GM23338 (cell line): Measurements from ENCODE around the gene OVCH1. TPM values are rescaled to one million over a fixed set of nuclear protein-coding genes. Genes with fewer than 3 reads are reported as not detected.

Source experiments
- ATAC-seq: fragments of 200-7000 bp; cut with Tn5 transposase; 3 replicates; pipeline ENCODE4 v1.9.1; 2020
- DNase-seq: peaks from one replicate; pipeline ENCODE4 v3.0.0-alpha.2; 2015; ENCODE audit warnings: low spot score
- H2AFZ ChIP-seq: fragments of 200-600 bp; sonication (generic); 2 replicates; pipeline ENCODE4 v1.8.0; 2016; ENCODE audit warnings: antibody characterized with exemption, mild to moderate bottlenecking, moderate library complexity
- H3F3A ChIP-seq: fragments of 200-600 bp; sonication (generic); replicated peaks from 2 replicates; pipeline ENCODE4 v1.8.0; 2017; ENCODE audit warnings: antibody characterized with exemption, mixed run types, low read depth
- H3K27ac ChIP-seq: fragments of 200-600 bp; sonication (generic); 2 replicates; pipeline ENCODE4 v1.6.1; 2016; ENCODE audit warnings: low read depth
- H3K27me3 ChIP-seq: fragments of 200-600 bp; sonication (generic); 2 replicates; pipeline ENCODE4 v1.8.0; 2016; ENCODE audit warnings: mild to moderate bottlenecking, mixed run types, moderate library complexity; ENCODE audit not compliant: insufficient read depth
- H3K36me3 ChIP-seq: fragments of 200-600 bp; sonication (generic); 2 replicates; pipeline ENCODE4 v1.8.0; 2016; ENCODE audit warnings: mild to moderate bottlenecking; ENCODE audit not compliant: insufficient read depth
- H3K4me1 ChIP-seq: fragments of 200-600 bp; sonication (generic); 2 replicates; pipeline ENCODE4 v1.8.0; 2016; ENCODE audit warnings: mild to moderate bottlenecking, moderate library complexity; ENCODE audit not compliant: insufficient read depth
- H3K4me2 ChIP-seq: fragments of 200-600 bp; sonication (generic); 2 replicates; pipeline ENCODE4 v1.7.1; 2017; ENCODE audit warnings: mixed run types
- H3K4me3 ChIP-seq: fragments of 200-600 bp; sonication (generic); 2 replicates; pipeline ENCODE4 v1.6.1; 2016; ENCODE audit warnings: mixed run types
- H3K79me2 ChIP-seq: fragments of 200-600 bp; sonication (generic); replicated peaks from 2 replicates; pipeline ENCODE4 v1.8.0; 2017; ENCODE audit warnings: mild to moderate bottlenecking; ENCODE audit not compliant: insufficient read depth
- H3K9me2 ChIP-seq: fragments of 200-600 bp; sonication (generic); 2 replicates; pipeline ENCODE4 v1.8.0; 2017; ENCODE audit not compliant: insufficient read depth
- H4K20me1 ChIP-seq: fragments of 200-600 bp; sonication (generic); replicated peaks from 2 replicates; pipeline ENCODE4 v1.8.0; 2017; ENCODE audit warnings: mild to moderate bottlenecking; ENCODE audit not compliant: insufficient read depth
- H3K27ac Mint-ChIP-seq: 2 replicates; pipeline ENCODE4 v1.8.0; 2020; ENCODE audit warnings: inconsistent platforms, mild to moderate bottlenecking, moderate library complexity, mixed read lengths
- H3K27me3 Mint-ChIP-seq: 3 replicates; pipeline ENCODE4 v1.8.0; 2022; ENCODE audit warnings: low read depth, mild to moderate bottlenecking, moderate library complexity, mixed read lengths, inconsistent platforms; ENCODE audit not compliant: insufficient read depth, poor library complexity
- H3K36me3 Mint-ChIP-seq: 3 replicates; pipeline ENCODE4 v1.8.0; 2021; ENCODE audit warnings: low read depth, mild to moderate bottlenecking, inconsistent platforms, moderate library complexity, mixed read lengths
- H3K4me1 Mint-ChIP-seq: 3 replicates; pipeline ENCODE4 v1.8.0; 2020; ENCODE audit warnings: mild to moderate bottlenecking, inconsistent platforms, mixed read lengths
- H3K4me3 Mint-ChIP-seq: 3 replicates; pipeline ENCODE4 v1.8.0; 2021; ENCODE audit warnings: moderate library complexity, mild to moderate bottlenecking, inconsistent platforms, mixed read lengths
- H3K9me3 Mint-ChIP-seq: 3 replicates; pipeline ENCODE4 v1.8.0; 2020; ENCODE audit warnings: moderate library complexity, mild to moderate bottlenecking, inconsistent platforms, mixed read lengths
- EZH2phosphoT487 ChIP-seq: fragments of 200-600 bp; sonication (generic); IDR thresholded peaks from one replicate; pipeline ENCODE4 v1.8.1; 2018; ENCODE audit warnings: antibody characterized with exemption; ENCODE audit not compliant: unreplicated experiment
- JUNB ChIP-seq: IDR thresholded peaks from one replicate; pipeline ENCODE4 v1.6.1; 2016; ENCODE audit warnings: antibody characterized with exemption; ENCODE audit not compliant: unreplicated experiment
- NANOG ChIP-seq: IDR thresholded peaks from 2 replicates; pipeline ENCODE4 v1.6.1; 2016; ENCODE audit warnings: antibody characterized with exemption, borderline replicate concordance
- POLR2AphosphoS5 ChIP-seq: IDR thresholded peaks from 2 replicates; pipeline ENCODE4 v1.6.1; 2016; ENCODE audit warnings: antibody characterized with exemption, low read depth
- STAT1 ChIP-seq: IDR thresholded peaks from one replicate; pipeline ENCODE4 v1.6.1; 2016; ENCODE audit warnings: antibody characterized with exemption; ENCODE audit not compliant: unreplicated experiment
- ZNF114 ChIP-seq: fragments of 250-450 bp; sonication (Bioruptor Pico); IDR thresholded peaks from 2 replicates; pipeline ENCODE4 v1.5.0; 2020; ENCODE audit warnings: mild to moderate bottlenecking, moderate library complexity
- ZNF331 ChIP-seq: fragments of 250-450 bp; sonication (Bioruptor Pico); IDR thresholded peaks from 2 replicates; pipeline ENCODE4 v1.5.0; 2020; ENCODE audit warnings: low read depth, mild to moderate bottlenecking, moderate library complexity
- polyA plus RNA-seq: library from polyadenylated mRNA; unstranded; fragments of >200 nt; fragmentation: Nextera tagmentation; extraction: Ambion mirVana; gene quantifications from 2 replicates; pipeline ENCODE4 v1.2.1, GENCODE V29; 2016
- total RNA-seq: library from RNA; depleted of rRNA; stranded (reverse); fragments of >200 nt; shearing (Covaris generic); gene quantifications from 2 replicates; pipeline ENCODE4 v1.2.3, GENCODE V29; 2014
- TF ChIP-seq, protein P1 (sequence below), 2 experiments: fragments of 200-600 bp in 1 of 2; sonication (generic) in 1 of 2; conservative IDR thresholded peaks; 2 replicates each; pipeline versions ENCODE4 v1.5.1 to v1.6.1; 2016 to 2017; ENCODE audit warnings: antibody characterized with exemption in 2 of 2, low read depth in 2 of 2, mild to moderate bottlenecking in 2 of 2, moderate library complexity in 1 of 2
- TF ChIP-seq, protein P2 (sequence below): IDR thresholded peaks from 2 replicates; pipeline ENCODE4 v1.6.1; 2016; ENCODE audit warnings: antibody characterized with exemption
- TF ChIP-seq, protein P3 (sequence below): IDR thresholded peaks from one replicate; pipeline ENCODE4 v1.6.1; 2018; ENCODE audit warnings: antibody characterized with exemption; ENCODE audit not compliant: unreplicated experiment

OVCH1 gene
- total and polyA plus RNA-seq, 2 experiments from 2014 or later, result not detected

DNA sequence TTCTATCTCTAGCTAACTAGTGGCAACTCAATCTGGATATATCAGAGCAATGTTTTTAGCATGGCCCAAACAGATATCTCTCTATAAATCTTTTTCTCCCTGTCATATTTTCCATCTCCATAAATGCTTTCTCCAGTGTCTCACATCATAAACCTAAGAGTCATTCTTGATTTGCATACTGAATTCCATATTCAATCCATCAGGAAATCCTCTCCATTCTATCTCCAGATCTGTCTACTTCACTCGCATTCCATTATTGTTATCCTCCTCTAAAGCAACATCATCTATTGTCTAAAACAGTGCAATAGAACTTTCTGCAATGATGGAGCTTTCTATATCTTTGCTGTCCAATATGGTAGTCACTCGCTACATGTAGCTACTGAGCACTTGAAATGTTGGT lies 71.0 kb downstream of the OVCH1 start:
- H3K4me1 ChIP-seq, result no peaks in the 10 kb centered on the region
- TF ChIP-seq EZH2phosphoT487 (no peak), POLR2AphosphoS5 (no peak), STAT1 (no peak), ZNF114 (CRISPR knock-in tag) (no peak), JUNB (no peak), ZNF331 (CRISPR knock-in tag) (no peak)
- TF ChIP-seq, protein P1, sequence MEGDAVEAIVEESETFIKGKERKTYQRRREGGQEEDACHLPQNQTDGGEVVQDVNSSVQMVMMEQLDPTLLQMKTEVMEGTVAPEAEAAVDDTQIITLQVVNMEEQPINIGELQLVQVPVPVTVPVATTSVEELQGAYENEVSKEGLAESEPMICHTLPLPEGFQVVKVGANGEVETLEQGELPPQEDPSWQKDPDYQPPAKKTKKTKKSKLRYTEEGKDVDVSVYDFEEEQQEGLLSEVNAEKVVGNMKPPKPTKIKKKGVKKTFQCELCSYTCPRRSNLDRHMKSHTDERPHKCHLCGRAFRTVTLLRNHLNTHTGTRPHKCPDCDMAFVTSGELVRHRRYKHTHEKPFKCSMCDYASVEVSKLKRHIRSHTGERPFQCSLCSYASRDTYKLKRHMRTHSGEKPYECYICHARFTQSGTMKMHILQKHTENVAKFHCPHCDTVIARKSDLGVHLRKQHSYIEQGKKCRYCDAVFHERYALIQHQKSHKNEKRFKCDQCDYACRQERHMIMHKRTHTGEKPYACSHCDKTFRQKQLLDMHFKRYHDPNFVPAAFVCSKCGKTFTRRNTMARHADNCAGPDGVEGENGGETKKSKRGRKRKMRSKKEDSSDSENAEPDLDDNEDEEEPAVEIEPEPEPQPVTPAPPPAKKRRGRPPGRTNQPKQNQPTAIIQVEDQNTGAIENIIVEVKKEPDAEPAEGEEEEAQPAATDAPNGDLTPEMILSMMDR (conservative IDR thresholded peaks at IDR 0.05; ENCODE audit: low read depth in 2 of 2), result no peak
- TF ChIP-seq, protein P2, sequence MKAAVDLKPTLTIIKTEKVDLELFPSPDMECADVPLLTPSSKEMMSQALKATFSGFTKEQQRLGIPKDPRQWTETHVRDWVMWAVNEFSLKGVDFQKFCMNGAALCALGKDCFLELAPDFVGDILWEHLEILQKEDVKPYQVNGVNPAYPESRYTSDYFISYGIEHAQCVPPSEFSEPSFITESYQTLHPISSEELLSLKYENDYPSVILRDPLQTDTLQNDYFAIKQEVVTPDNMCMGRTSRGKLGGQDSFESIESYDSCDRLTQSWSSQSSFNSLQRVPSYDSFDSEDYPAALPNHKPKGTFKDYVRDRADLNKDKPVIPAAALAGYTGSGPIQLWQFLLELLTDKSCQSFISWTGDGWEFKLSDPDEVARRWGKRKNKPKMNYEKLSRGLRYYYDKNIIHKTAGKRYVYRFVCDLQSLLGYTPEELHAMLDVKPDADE, result no peak
- TF ChIP-seq, protein P3, sequence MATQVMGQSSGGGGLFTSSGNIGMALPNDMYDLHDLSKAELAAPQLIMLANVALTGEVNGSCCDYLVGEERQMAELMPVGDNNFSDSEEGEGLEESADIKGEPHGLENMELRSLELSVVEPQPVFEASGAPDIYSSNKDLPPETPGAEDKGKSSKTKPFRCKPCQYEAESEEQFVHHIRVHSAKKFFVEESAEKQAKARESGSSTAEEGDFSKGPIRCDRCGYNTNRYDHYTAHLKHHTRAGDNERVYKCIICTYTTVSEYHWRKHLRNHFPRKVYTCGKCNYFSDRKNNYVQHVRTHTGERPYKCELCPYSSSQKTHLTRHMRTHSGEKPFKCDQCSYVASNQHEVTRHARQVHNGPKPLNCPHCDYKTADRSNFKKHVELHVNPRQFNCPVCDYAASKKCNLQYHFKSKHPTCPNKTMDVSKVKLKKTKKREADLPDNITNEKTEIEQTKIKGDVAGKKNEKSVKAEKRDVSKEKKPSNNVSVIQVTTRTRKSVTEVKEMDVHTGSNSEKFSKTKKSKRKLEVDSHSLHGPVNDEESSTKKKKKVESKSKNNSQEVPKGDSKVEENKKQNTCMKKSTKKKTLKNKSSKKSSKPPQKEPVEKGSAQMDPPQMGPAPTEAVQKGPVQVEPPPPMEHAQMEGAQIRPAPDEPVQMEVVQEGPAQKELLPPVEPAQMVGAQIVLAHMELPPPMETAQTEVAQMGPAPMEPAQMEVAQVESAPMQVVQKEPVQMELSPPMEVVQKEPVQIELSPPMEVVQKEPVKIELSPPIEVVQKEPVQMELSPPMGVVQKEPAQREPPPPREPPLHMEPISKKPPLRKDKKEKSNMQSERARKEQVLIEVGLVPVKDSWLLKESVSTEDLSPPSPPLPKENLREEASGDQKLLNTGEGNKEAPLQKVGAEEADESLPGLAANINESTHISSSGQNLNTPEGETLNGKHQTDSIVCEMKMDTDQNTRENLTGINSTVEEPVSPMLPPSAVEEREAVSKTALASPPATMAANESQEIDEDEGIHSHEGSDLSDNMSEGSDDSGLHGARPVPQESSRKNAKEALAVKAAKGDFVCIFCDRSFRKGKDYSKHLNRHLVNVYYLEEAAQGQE, result no peak
- no peak for ATAC-seq

DNA sequence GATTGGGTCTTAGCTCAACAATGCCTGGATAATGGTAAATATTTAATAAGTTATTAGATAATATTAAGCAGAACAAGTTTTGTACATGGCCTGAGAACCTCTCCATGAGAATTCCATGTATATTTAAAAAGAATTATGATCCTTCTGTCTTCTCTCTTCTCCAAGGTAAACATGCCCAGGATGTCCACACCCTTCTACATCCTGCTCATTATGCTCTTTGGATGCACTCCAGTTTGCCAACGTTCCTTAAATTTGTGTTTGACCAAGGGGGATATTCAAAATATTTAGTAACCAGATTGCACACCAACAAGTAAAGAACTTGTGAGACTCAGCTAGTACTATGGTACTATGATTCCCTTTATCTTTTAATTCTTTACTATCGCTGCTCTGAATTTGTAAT lies 71.8 kb downstream of the OVCH1 start:
- ATAC-seq (no peak), DNase-seq (no peak)
- Mint-ChIP-seq H3K4me3 (no peak overlapping the region), H3K9me3 (peaks cover 20% of the 10 kb centered on the region), H3K36me3 (peaks cover 12% of the 10 kb centered on the region; the same call in 2 of the 3 replicates), H3K27me3 (no peaks in the 10 kb centered on the region), H3K27ac (no peak overlapping the region), H3K4me1 (peaks cover 4% of the 10 kb centered on the region; the same call in 1 of the 3 replicates)
- Histone ChIP-seq H3K9me2 (no peaks in the 10 kb centered on the region), H3K79me2 (no peaks in the 10 kb centered on the region), H3K36me3 (0 out of 2 replicates have a peak, but pooled peaks cover 8% of the 10 kb centered on the region), H3K27ac (no peak overlapping the region), H2AFZ (no peak overlapping the region), H3K4me2 (no peak overlapping the region), H3F3A (no peaks in the 10 kb centered on the region), H3K27me3 (no peaks in the 10 kb centered on the region), H3K4me3 (no peak overlapping the region), H4K20me1 (no peaks in the 10 kb centered on the region), H3K4me1 (no peaks in the 10 kb centered on the region)
- TF ChIP-seq, protein P3, result no peak
- TF ChIP-seq ZNF331 (CRISPR knock-in tag), result no peak
- no peak for TF ChIP-seq NANOG
- no peak for TF ChIP-seq JUNB
- no peak for TF ChIP-seq ZNF114 (CRISPR knock-in tag)
- TF ChIP-seq, protein P1 (conservative IDR thresholded peaks at IDR 0.05; ENCODE audit: low read depth in 2 of 2), result no peak
- no peak for TF ChIP-seq STAT1
- no peak for TF ChIP-seq EZH2phosphoT487
- no peak for TF ChIP-seq POLR2AphosphoS5

More for the DNA sequence above, 71.0 kb downstream of the OVCH1 start:
- Histone ChIP-seq H3K27me3 (no peaks in the 10 kb centered on the region), H3K4me3 (no peak overlapping the region), H3K4me2 (no peak overlapping the region), H3K9me2 (no peaks in the 10 kb centered on the region), H3K27ac (no peak overlapping the region), H3K79me2 (no peaks in the 10 kb centered on the region), H3K36me3 (0 out of 2 replicates have a peak, but pooled peaks cover 8% of the 10 kb centered on the region), H3F3A (no peaks in the 10 kb centered on the region), H4K20me1 (no peaks in the 10 kb centered on the region), H2AFZ (no peak overlapping the region)
- Mint-ChIP-seq H3K36me3 (peaks cover 12% of the 10 kb centered on the region; the same call in 2 of the 3 replicates), H3K9me3 (peaks cover 20% of the 10 kb centered on the region), H3K4me1 (peaks cover 4% of the 10 kb centered on the region; the same call in 1 of the 3 replicates), H3K27ac (no peak overlapping the region), H3K4me3 (no peak overlapping the region), H3K27me3 (no peaks in the 10 kb centered on the region)
- no peak for DNase-seq
